A549 (cell line): ENCODE data around the gene RGP1. TPM values are rescaled to one million over a fixed set of nuclear protein-coding genes. Genes with fewer than 3 reads are reported as not detected.
A peak's percentile ranks its signal among the peaks of the same experiment; 100 is the strongest.

Experiments used
- ATAC-seq, 2 experiments: fragments of 200-7000 bp in 1 of 2; fragments of >200 bp in 1 of 2; cut with Nextera tagmentation in 1 of 2; cut with Tn5 transposase in 1 of 2; 3 replicates each; pipeline versions ENCODE4 v1.8.0 to v1.9.1; 2018 to 2020; ENCODE audit warnings: mild to moderate bottlenecking in 1 of 2, moderate library complexity in 1 of 2
- CTCF ChIA-PET: fragments of 300-600 bp; sonication (Branson Sonifier 250); formaldehyde crosslinking; extraction: SDS; loops from one replicate; lab custom pipeline; 2021; ENCODE audit warnings: antibody characterized with exemption, inconsistent platforms; lab: Yijun Ruan, JAX
- POLR2A ChIA-PET: fragments of 350-600 bp; formaldehyde crosslinking; extraction: SDS; loops from one replicate; lab custom pipeline; 2021; ENCODE audit warnings: antibody characterized with exemption, inconsistent platforms; lab: Yijun Ruan, JAX
- DNase-seq, 2 experiments: peaks; one replicate each; pipeline versions ENCODE4 v3.0.0 to v3.0.0-alpha.2; 2011 to 2016; ENCODE audit warnings: low read depth in 1 of 2, low spot score in 1 of 2
- FAIRE-seq: peaks from 2 replicates; lab custom pipeline; 2011; peaks lifted over from hg19 to GRCh38; lab: Jason Lieb, UNC
- H3K27ac ChIP-seq, 2 experiments: fragments of >200 bp; sonication (Bioruptor Twin); formaldehyde crosslinking; 3 replicates each; pipeline ENCODE4 v1.5.1; 2016 to 2017
- H3K4me1 ChIP-seq: fragments of >200 bp; sonication (Bioruptor Twin); formaldehyde crosslinking; 3 replicates; pipeline ENCODE4 v1.6.1; 2016
- H3K4me2 ChIP-seq: fragments of >200 bp; sonication (Bioruptor Twin); formaldehyde crosslinking; 3 replicates; pipeline ENCODE4 v1.6.1; 2016
- H3K4me3 ChIP-seq: fragments of >200 bp; sonication (Bioruptor Twin); formaldehyde crosslinking; 3 replicates; pipeline ENCODE4 v1.5.1; 2016
- H3K9me3 ChIP-seq: fragments of >200 bp; sonication (Bioruptor Twin); formaldehyde crosslinking; 3 replicates; pipeline ENCODE4 v1.6.1; 2016
- BCL3 ChIP-seq: fragments of >200 bp; sonication (Bioruptor Twin); formaldehyde crosslinking; IDR thresholded peaks from 3 replicates; pipeline ENCODE4 v1.6.1; 2016
- CHD4 ChIP-seq: fragments of 200-600 bp; sonication (generic); IDR thresholded peaks from 2 replicates; pipeline ENCODE4 v1.6.1; 2016; ENCODE audit warnings: antibody characterized with exemption, mild to moderate bottlenecking, borderline replicate concordance
- EHF ChIP-seq: fragments of 250-450 bp; sonication (Bioruptor Pico); IDR thresholded peaks from 2 replicates; pipeline ENCODE4 v1.5.0; 2020; ENCODE audit warnings: mild to moderate bottlenecking
- EP300 ChIP-seq, 2 experiments: fragments of >200 bp; sonication (Bioruptor Twin); formaldehyde crosslinking; IDR thresholded peaks; 2 replicates in 1 of 2; 3 replicates in 1 of 2; pipeline ENCODE4 v1.6.1; 2016 to 2017
- ESRRA ChIP-seq: fragments of 150-350 bp; IDR thresholded peaks from 2 replicates; pipeline ENCODE4 v1.6.1; 2014; ENCODE audit warnings: mild to moderate bottlenecking, low read length, borderline replicate concordance
- FOSB ChIP-seq: fragments of 250-450 bp; sonication (Bioruptor Pico); IDR thresholded peaks from 2 replicates; pipeline ENCODE4 v1.5.0; 2020; ENCODE audit warnings: mild to moderate bottlenecking, moderate library complexity
- FOSL2 ChIP-seq, 2 experiments: fragments of 450-650 bp in 1 of 2; fragments of >200 bp in 1 of 2; sonication (Bioruptor Twin) in 1 of 2; formaldehyde crosslinking; IDR thresholded peaks; 2 replicates each; pipeline versions ENCODE4 v1.5.0 to v1.6.1; 2016 to 2020; ENCODE audit warnings: mild to moderate bottlenecking in 1 of 2, moderate library complexity in 1 of 2
- GATA3 ChIP-seq: IDR thresholded peaks from 2 replicates; pipeline ENCODE4 v1.6.1; 2012; ENCODE audit warnings: borderline replicate concordance
- HDAC2 ChIP-seq: fragments of 200-600 bp; sonication (generic); IDR thresholded peaks from 2 replicates; pipeline ENCODE4 v1.6.1; 2016
- HOXA7 ChIP-seq: fragments of 250-450 bp; sonication (Bioruptor Pico); IDR thresholded peaks from 2 replicates; pipeline ENCODE4 v1.5.0; 2020; ENCODE audit warnings: mild to moderate bottlenecking, moderate library complexity
- JUNB ChIP-seq: fragments of >200 bp; sonication (Bioruptor Twin); formaldehyde crosslinking; IDR thresholded peaks from 2 replicates; pipeline ENCODE4 v1.6.1; 2016
- KDM1A ChIP-seq: fragments of 200-600 bp; sonication (generic); IDR thresholded peaks from 2 replicates; pipeline ENCODE4 v1.6.1; 2016; ENCODE audit warnings: low read depth, mild to moderate bottlenecking
- KDM5A ChIP-seq: fragments of 200-600 bp; sonication (generic); IDR thresholded peaks from 2 replicates; pipeline ENCODE4 v1.6.1; 2016; ENCODE audit warnings: antibody characterized with exemption, mild to moderate bottlenecking
- MAX ChIP-seq: IDR thresholded peaks from 2 replicates; pipeline ENCODE4 v1.6.1; 2012
- MYC ChIP-seq: IDR thresholded peaks from 2 replicates; pipeline ENCODE4 v1.6.1; 2012; ENCODE audit warnings: mild to moderate bottlenecking, inconsistent platforms, low read length, improper control_type of control experiment, borderline replicate concordance
- NFE2L2 ChIP-seq: fragments of 150-350 bp; conservative IDR thresholded peaks from 2 replicates; pipeline ENCODE4 v1.6.1; 2014; ENCODE audit warnings: low read length
- NPAS2 ChIP-seq: fragments of 250-450 bp; sonication (Bioruptor Pico); IDR thresholded peaks from 2 replicates; pipeline ENCODE4 v1.8.0; 2022; ENCODE audit warnings: mild to moderate bottlenecking, moderate library complexity, borderline replicate concordance
- NR3C1 ChIP-seq: fragments of >200 bp; sonication (Bioruptor Twin); formaldehyde crosslinking; IDR thresholded peaks from 3 replicates; pipeline ENCODE4 v1.6.1; 2017
- POLR2A ChIP-seq: IDR thresholded peaks from 2 replicates; pipeline ENCODE4 v1.6.1; 2012; ENCODE audit warnings: mild to moderate bottlenecking, low read length
- POLR2AphosphoS2 ChIP-seq: conservative IDR thresholded peaks from 2 replicates; pipeline ENCODE4 v1.6.1; 2012; ENCODE audit warnings: low read length, improper control_type of control experiment, inconsistent platforms
- RAD21 ChIP-seq, 2 experiments: fragments of >200 bp in 1 of 2; sonication (Bioruptor Twin) in 1 of 2; formaldehyde crosslinking in 1 of 2; IDR thresholded peaks in 1 of 2; conservative IDR thresholded peaks in 1 of 2; 2 replicates in 1 of 2; 3 replicates in 1 of 2; pipeline ENCODE4 v1.6.1; 2012 to 2018; ENCODE audit warnings: inconsistent platforms in 1 of 2
- RNF2 ChIP-seq: fragments of 200-600 bp; sonication (generic); IDR thresholded peaks from 2 replicates; pipeline ENCODE4 v1.6.1; 2016; ENCODE audit warnings: low read depth, mild to moderate bottlenecking, antibody characterized with exemption, moderate library complexity, borderline replicate concordance
- SMC3 ChIP-seq: fragments of >200 bp; sonication (Bioruptor Twin); formaldehyde crosslinking; IDR thresholded peaks from 3 replicates; pipeline ENCODE4 v1.6.1; 2018; ENCODE audit warnings: inconsistent platforms
- SREBF2 ChIP-seq: fragments of 450-650 bp; IDR thresholded peaks from 2 replicates; pipeline ENCODE4 v1.6.1; 2014; ENCODE audit warnings: mild to moderate bottlenecking, moderate library complexity
- TFCP2L1 ChIP-seq: fragments of 250-450 bp; sonication (Bioruptor Pico); IDR thresholded peaks from 2 replicates; pipeline ENCODE4 v1.5.0; 2021; ENCODE audit warnings: mild to moderate bottlenecking
- ZFP36 ChIP-seq: fragments of 450-650 bp; IDR thresholded peaks from 2 replicates; pipeline ENCODE4 v1.6.1; 2014; ENCODE audit warnings: borderline replicate concordance; ENCODE audit not compliant: partially characterized antibody
- ZNF302 ChIP-seq: fragments of 250-450 bp; sonication (Bioruptor Pico); IDR thresholded peaks from 2 replicates; pipeline ENCODE4 v1.9.0; 2021; ENCODE audit warnings: inconsistent platforms, mild to moderate bottlenecking, moderate library complexity
- ZSCAN20 ChIP-seq: fragments of 250-450 bp; sonication (Bioruptor Pico); IDR thresholded peaks from 2 replicates; pipeline ENCODE4 v1.8.0; 2022; ENCODE audit warnings: mild to moderate bottlenecking, moderate library complexity
- WGBS: methylation state at CpG from one replicate; pipeline ENCODE4 v1.1.6; 2017; ENCODE audit errors: missing lambda C conversion rate; 5-methylcytosine and 5-hydroxymethylcytosine counted together
- polyA plus RNA-seq, 4 experiments: library from polyadenylated mRNA; depleted of rRNA in 3 of 4; stranded (reverse); fragments of >200 nt; fragmentation: RNase III in 1 of 4; extraction: RNeasy Plus Mini Kit Qiagen cat#74134 plus additional on column Dnase treatment in 1 of 4; gene quantifications; 2 replicates in 3 of 4; 3 replicates in 1 of 4; pipeline ENCODE4 v1.2.3, GENCODE V29; 2011 to 2017
- TF ChIP-seq, protein P1 (sequence below): fragments of 250-450 bp; sonication (Bioruptor Pico); IDR thresholded peaks from 2 replicates; pipeline ENCODE4 v1.5.0; 2020; ENCODE audit warnings: low read depth, mild to moderate bottlenecking, moderate library complexity
- TF ChIP-seq, protein P2 (sequence below): IDR thresholded peaks from 2 replicates; pipeline ENCODE4 v1.6.1; 2012

The RGP1 gene
- polyA plus RNA-seq, 2 of the 4 experiments (the other 2 are of a cell fraction), result 16.1 to 16.6 TPM

- no peaks in the 10 kb centered on the region for H3K9me3 ChIP-seq
- H3K4me1 ChIP-seq, result peaks cover 16% of the 10 kb centered on the region
- no peak overlapping the region for H3K27ac ChIP-seq
- no peak for TF ChIP-seq FOSL2 (IDR thresholded peaks at IDR 0.05)
- no peak for TF ChIP-seq FOSL2 (CRISPR knock-in tag; IDR thresholded peaks at IDR 0.05)
- TF ChIP-seq NR3C1, result no peak
- no peak for TF ChIP-seq KDM1A
- no peak for TF ChIP-seq NPAS2 (CRISPR knock-in tag)
- no peak for TF ChIP-seq TFCP2L1
- no peak for TF ChIP-seq ZNF302 (CRISPR knock-in tag)
- no peak for TF ChIP-seq GATA3
- no peak for TF ChIP-seq MYC
- no peak for TF ChIP-seq SMC3
- no peak for TF ChIP-seq BCL3
- no peak for TF ChIP-seq ESRRA
- TF ChIP-seq, protein P1, sequence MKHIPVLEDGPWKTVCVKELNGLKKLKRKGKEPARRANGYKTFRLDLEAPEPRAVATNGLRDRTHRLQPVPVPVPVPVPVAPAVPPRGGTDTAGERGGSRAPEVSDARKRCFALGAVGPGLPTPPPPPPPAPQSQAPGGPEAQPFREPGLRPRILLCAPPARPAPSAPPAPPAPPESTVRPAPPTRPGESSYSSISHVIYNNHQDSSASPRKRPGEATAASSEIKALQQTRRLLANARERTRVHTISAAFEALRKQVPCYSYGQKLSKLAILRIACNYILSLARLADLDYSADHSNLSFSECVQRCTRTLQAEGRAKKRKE (CRISPR knock-in tag), result no peak
- no peak for TF ChIP-seq POLR2A
- TF ChIP-seq HDAC2, result no peak
- TF ChIP-seq ZFP36, result no peak
- no peak for TF ChIP-seq RAD21 (conservative IDR thresholded peaks at IDR 0.05 in 1 of 2, IDR thresholded peaks at IDR 0.05 in 1 of 2)
- TF ChIP-seq FOSB (CRISPR knock-in tag), result no peak
- TF ChIP-seq JUNB, result no peak
- no peak for TF ChIP-seq CHD4
- TF ChIP-seq EHF (CRISPR knock-in tag), result no peak
- ChIA-PET CTCF (interaction anchor here (0.5 to 6.5 kb wide), 12 partner anchors 9 to 97 kb away, joined by 3 to 75 read pairs (median 7); partner anchors contain the start of genes CCDC107, CREB3, GBA2 and RGP1), POLR2A (no interaction called here)
- DNase-seq (no peak), ATAC-seq (no peak), FAIRE-seq (no peak)
- no peak overlapping the region for H3K4me2 ChIP-seq
- WGBS, result 87% methylated on average over 4 of the region's 4 CpGs
- no peak overlapping the region for H3K4me3 ChIP-seq
Measured at GRCh38 chr9:35755071-35755470, 6.0 kb downstream of the RGP1 start.

GRCh38 chr9:35756275-35757225 lies 7.5 kb downstream of the RGP1 start:
- Histone ChIP-seq H3K4me3 (peak overlapping the region; percentile 83), H3K27ac (peak overlapping the region; percentile 95 to 97), H3K4me1 (peaks cover 16% of the 10 kb centered on the region), H3K4me2 (peak overlapping the region; percentile 76), H3K9me3 (no peaks in the 10 kb centered on the region)
- peak; percentile 64 to 86 for DNase-seq
- ATAC-seq, result peak; percentile 89 to 91
- WGBS, result 26% methylated on average over 20 of the region's 48 CpGs
- no peak for FAIRE-seq
- ChIA-PET CTCF (interaction anchor here (0.6 to 6.5 kb wide), 27 partner anchors 13 to 154 kb away, joined by 3 to 75 read pairs (median 4); partner anchors contain the start of genes CCDC107, CREB3, GBA2 and HINT2), POLR2A (interaction anchor here (0.6 to 1.5 kb wide), 8 partner anchors 15 to 151 kb away, joined by 3 to 5 read pairs (median 4); partner anchors contain the start of genes CREB3, SPAG8 and TLN1)
- no peak for TF ChIP-seq FOSB (CRISPR knock-in tag)
- peak; percentile 55; the same call in 2 of the 3 replicates for TF ChIP-seq BCL3
- TF ChIP-seq NFE2L2, result no peak
- no peak for TF ChIP-seq POLR2AphosphoS2
- no peak for TF ChIP-seq GATA3
- TF ChIP-seq ZSCAN20, result no peak
- TF ChIP-seq, protein P1 (CRISPR knock-in tag), result no peak
- no peak for TF ChIP-seq SREBF2
- no peak for TF ChIP-seq KDM5A
- TF ChIP-seq EHF (CRISPR knock-in tag), result no peak
- no peak for TF ChIP-seq JUNB
- TF ChIP-seq ZFP36, result no peak
- no peak for TF ChIP-seq FOSL2 (IDR thresholded peaks at IDR 0.05)
- peak; percentile 56 for TF ChIP-seq FOSL2 (CRISPR knock-in tag; IDR thresholded peaks at IDR 0.05)
- TF ChIP-seq MAX, result peak; percentile 65; the same call in 1 of the 2 replicates
- TF ChIP-seq, protein P2, sequence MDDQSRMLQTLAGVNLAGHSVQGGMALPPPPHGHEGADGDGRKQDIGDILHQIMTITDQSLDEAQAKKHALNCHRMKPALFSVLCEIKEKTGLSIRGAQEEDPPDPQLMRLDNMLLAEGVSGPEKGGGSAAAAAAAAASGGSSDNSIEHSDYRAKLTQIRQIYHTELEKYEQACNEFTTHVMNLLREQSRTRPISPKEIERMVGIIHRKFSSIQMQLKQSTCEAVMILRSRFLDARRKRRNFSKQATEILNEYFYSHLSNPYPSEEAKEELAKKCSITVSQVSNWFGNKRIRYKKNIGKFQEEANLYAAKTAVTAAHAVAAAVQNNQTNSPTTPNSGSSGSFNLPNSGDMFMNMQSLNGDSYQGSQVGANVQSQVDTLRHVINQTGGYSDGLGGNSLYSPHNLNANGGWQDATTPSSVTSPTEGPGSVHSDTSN, result peak; percentile 26; the same call in 1 of the 2 replicates
- no peak for TF ChIP-seq EP300 (IDR thresholded peaks at IDR 0.05)
- no peak for TF ChIP-seq ESRRA
- TF ChIP-seq RNF2, result no peak
- peak; percentile 49; the same call in 2 of the 3 replicates for TF ChIP-seq SMC3
- no peak; the same call in 1 of the 2 replicates for TF ChIP-seq HOXA7 (CRISPR knock-in tag)
